ENCODE data around the gene RIMBP3C. TPM values are rescaled to one million over a fixed set of nuclear protein-coding genes. Genes with fewer than 3 reads are reported as not detected.
"Not testable (repeated sequence)": the region's sequence is repeated elsewhere in the genome, so short reads cannot be mapped to it uniquely, and the experiment has no call there.

RIMBP3C gene
- total RNA-seq, 1 experiment from 2014 or later = 1.9 TPM

DNA sequence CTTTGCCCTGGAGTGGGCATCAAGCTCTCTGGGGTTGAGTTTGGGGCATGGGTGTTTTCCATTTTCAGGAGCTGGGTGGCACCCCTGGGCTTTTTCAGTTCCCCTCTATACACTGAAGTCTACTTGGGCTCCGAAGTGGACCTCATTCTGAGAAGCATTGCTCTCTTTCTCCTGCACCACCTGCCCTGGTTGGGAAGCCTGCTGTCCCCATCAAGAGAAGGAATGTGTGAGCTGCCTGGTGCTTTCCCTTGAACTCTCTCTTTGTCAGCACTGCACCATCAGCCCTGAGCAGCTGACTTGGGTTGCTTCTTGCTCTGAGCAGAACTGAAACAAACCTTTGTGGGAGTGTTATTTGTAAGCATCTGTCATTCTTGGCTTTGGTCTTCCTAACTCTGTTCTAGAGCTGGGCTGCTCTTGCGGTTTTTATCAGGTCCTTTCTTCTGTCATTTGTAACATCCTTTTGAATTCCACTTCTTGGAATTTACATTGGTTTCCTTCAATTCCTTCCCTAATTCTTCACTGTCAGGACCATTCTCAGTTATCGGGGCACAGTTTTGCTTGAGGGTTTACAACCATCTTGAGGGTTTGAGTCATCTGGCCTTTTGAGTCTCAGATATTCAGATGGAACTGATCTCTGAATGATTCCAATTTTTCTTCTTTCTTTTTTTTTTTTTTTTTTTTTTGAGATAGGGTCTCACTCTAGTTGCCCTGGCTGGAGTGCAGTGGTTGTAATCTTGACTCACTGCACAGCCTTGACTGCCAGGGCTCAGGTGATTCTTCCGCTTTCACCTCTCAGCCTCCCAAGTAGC lies 36.7 kb upstream of the RIMBP3C start:
- intact Hi-C loops (cut with micrococcal nuclease; ENCODE audit: unreplicated experiment) = loop anchor here (5.0 kb wide), 1 partner anchor 39 kb away; no protein-coding TSS in a partner anchor

DNA sequence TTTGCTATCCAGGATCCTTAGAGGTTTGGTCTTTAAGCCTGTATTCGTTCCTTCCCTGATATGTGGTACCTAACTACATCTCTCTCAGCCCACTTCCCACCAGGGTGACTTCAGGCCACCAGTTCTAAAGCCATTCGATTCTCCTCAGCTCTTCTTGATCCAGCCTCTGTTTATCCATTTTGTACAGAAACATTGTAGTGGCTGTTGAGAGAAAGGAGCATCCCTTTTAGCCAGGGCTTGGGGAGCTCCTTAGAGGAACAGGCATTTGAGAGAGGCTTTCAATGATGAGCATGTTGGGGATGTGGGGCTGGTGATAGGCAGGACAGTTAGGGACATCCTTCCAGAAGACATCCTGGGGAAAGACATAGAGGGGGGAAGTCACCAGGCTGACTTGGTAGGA lies 34.1 kb upstream of the RIMBP3C start:
- Histone ChIP-seq H3K36me3 (ENCODE audit: insufficient read depth, low read length, poor library complexity, severe bottlenecking) (no peaks in the 10 kb centered on the region), H3K27me3 (replicated peaks; ENCODE audit: insufficient read depth, low read depth, low read length, poor library complexity) (no peaks in the 10 kb centered on the region), H3K4me3 (ENCODE audit: low read depth, low read length, poor library complexity, severe bottlenecking) (no peak overlapping the region), H3K4me1 (ENCODE audit: insufficient read depth, low read length, poor library complexity, severe bottlenecking) (peaks cover 6% of the 10 kb centered on the region), H3K27ac (ENCODE audit: low read depth, low read length, poor library complexity, severe bottlenecking) (no peak overlapping the region), H3K9me3 (ENCODE audit: low read depth, low read length, poor library complexity, severe bottlenecking) (no peaks in the 10 kb centered on the region)
- BruUV-seq (replicated peaks) = no TSS peak
- DNase-seq (ENCODE audit: low spot score) = no peak
- POLR2A ChIA-PET (ENCODE audit: low non-redundant PET) = no interaction called here
- intact Hi-C loops (cut with micrococcal nuclease; ENCODE audit: unreplicated experiment) = loop anchor here (5.0 kb wide), 1 partner anchor 42 kb away; no protein-coding TSS in a partner anchor
- no peak for TF ChIP-seq EZH2 (IDR thresholded peaks at IDR 0.05; ENCODE audit: borderline replicate concordance, low read depth, low read length, poor library complexity, severe bottlenecking)
- TF ChIP-seq, protein P1, sequence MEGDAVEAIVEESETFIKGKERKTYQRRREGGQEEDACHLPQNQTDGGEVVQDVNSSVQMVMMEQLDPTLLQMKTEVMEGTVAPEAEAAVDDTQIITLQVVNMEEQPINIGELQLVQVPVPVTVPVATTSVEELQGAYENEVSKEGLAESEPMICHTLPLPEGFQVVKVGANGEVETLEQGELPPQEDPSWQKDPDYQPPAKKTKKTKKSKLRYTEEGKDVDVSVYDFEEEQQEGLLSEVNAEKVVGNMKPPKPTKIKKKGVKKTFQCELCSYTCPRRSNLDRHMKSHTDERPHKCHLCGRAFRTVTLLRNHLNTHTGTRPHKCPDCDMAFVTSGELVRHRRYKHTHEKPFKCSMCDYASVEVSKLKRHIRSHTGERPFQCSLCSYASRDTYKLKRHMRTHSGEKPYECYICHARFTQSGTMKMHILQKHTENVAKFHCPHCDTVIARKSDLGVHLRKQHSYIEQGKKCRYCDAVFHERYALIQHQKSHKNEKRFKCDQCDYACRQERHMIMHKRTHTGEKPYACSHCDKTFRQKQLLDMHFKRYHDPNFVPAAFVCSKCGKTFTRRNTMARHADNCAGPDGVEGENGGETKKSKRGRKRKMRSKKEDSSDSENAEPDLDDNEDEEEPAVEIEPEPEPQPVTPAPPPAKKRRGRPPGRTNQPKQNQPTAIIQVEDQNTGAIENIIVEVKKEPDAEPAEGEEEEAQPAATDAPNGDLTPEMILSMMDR (conservative IDR thresholded peaks at IDR 0.05; ENCODE audit: low read depth, low read length) = no peak
- CTCF ChIA-PET = no interaction called here

More for the DNA sequence above, 36.7 kb upstream of the RIMBP3C start:
- Histone ChIP-seq H3K4me1 (ENCODE audit: insufficient read depth, low read length, poor library complexity, severe bottlenecking) (no peaks in the 10 kb centered on the region), H3K27me3 (replicated peaks; ENCODE audit: insufficient read depth, low read depth, low read length, poor library complexity) (no peaks in the 10 kb centered on the region), H3K27ac (ENCODE audit: low read depth, low read length, poor library complexity, severe bottlenecking) (no peak overlapping the region), H3K36me3 (ENCODE audit: insufficient read depth, low read length, poor library complexity, severe bottlenecking) (peaks cover 9% of the 10 kb centered on the region), H3K4me3 (ENCODE audit: low read depth, low read length, poor library complexity, severe bottlenecking) (no peak overlapping the region), H3K9me3 (ENCODE audit: low read depth, low read length, poor library complexity, severe bottlenecking) (no peaks in the 10 kb centered on the region)
- POLR2A ChIA-PET (ENCODE audit: low non-redundant PET) = no interaction called here
- no peak for TF ChIP-seq EZH2 (IDR thresholded peaks at IDR 0.05; ENCODE audit: borderline replicate concordance, low read depth, low read length, poor library complexity, severe bottlenecking)
- TF ChIP-seq, protein P1 (conservative IDR thresholded peaks at IDR 0.05; ENCODE audit: low read depth, low read length) = no peak
- no peak for DNase-seq (ENCODE audit: low spot score)
- no TSS peak for BruUV-seq (replicated peaks)
- CTCF ChIA-PET = no interaction called here

DNA sequence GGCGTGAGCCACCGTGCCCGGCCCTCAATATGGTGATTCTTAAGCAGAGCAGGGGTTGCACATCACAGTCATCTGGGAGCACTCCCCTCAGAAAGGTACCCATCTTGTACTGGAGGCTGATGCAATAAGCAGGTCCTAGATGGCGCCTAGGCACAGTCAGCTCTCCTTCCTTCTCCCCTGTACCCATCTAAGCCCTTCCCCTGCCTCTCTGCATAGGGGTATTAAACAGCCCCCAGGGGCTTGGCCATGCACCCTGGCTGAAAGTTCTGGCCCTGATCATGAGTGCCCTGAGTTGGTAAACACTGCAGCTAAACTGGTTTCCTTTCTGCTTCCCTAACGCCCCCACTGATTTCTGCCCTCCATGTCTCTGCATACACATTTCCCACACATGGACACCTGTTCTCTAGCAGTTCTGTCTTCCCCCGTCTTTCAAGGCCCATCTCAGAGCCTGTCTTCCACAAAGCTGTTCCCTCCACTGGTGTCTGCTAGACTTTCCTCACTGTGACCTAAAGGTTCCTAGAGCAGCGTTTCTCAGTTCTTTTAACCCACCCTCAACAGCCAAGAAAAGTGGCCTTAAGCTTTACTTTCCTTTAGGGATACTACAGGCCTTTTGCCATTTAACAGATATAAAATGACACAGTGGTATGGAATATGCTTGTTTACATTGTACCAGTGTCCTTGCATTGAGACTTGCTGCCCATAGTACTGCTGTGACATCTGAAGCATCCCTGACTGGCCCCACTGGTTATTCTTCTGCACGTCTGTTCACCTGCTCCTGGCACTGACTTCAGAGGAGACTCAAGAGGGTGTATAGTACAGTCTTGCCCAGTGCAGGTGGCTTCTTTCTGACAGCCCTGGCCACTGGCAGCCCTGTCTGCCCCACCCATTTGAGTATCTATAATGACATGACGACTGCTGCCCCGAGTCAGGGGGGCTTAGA lies 31.8 kb upstream of the RIMBP3C start:
- Histone ChIP-seq H3K27me3 (replicated peaks; ENCODE audit: insufficient read depth, low read depth, low read length, poor library complexity) (no peaks in the 10 kb centered on the region), H3K4me3 (ENCODE audit: low read depth, low read length, poor library complexity, severe bottlenecking) (no peak overlapping the region), H3K36me3 (ENCODE audit: insufficient read depth, low read length, poor library complexity, severe bottlenecking) (no peaks in the 10 kb centered on the region), H3K27ac (ENCODE audit: low read depth, low read length, poor library complexity, severe bottlenecking) (peak overlapping the region; percentile 54), H3K4me1 (ENCODE audit: insufficient read depth, low read length, poor library complexity, severe bottlenecking) (peaks cover 9% of the 10 kb centered on the region), H3K9me3 (ENCODE audit: low read depth, low read length, poor library complexity, severe bottlenecking) (no peaks in the 10 kb centered on the region)
- TF ChIP-seq EZH2 (IDR thresholded peaks at IDR 0.05; ENCODE audit: borderline replicate concordance, low read depth, low read length, poor library complexity, severe bottlenecking) = no peak
- TF ChIP-seq, protein P1 (conservative IDR thresholded peaks at IDR 0.05; ENCODE audit: low read depth, low read length) = no peak
- intact Hi-C loops (cut with micrococcal nuclease; ENCODE audit: unreplicated experiment) = loop anchor here (5.0 kb wide), 1 partner anchor 34 kb away; no protein-coding TSS in a partner anchor
- CTCF ChIA-PET = no interaction called here
- POLR2A ChIA-PET (ENCODE audit: low non-redundant PET) = no interaction called here
- DNase-seq (ENCODE audit: low spot score) = no peak
- BruUV-seq (replicated peaks) = no TSS peak

DNA sequence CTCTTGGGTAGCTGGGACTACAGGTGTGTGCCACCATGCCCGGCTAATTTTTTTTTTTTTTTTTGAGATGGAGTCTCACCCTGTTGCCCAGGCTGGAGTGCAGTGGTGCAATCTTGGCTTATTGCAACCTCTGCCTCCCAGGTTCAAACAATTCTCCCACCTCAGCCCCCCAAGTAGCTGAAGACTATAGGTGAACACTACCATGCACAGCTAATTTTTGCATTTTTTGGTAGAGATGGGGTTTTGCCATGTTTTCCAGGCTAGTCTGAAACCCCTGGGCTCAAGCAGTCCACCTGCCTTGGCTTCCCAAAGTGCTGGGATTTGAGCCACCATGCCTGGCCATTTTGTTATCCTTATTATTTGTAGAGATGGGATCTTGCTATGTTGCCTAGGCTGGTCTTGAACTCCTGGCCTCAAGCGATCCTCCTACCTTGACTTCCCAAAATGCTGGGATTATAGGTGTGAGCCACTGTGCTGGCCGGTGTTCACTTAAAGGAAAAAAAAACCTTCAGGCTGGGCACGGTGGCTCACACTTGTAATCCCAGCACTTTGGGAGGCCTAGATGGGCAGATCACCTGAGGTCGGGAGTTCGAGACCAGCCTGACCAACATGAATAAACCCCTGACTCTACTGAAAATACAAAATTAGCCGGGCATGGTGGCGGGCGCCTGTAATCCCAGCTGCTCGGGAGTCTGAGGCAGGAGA lies 29.9 kb upstream of the RIMBP3C start:
- CTCF ChIA-PET; DNase-seq (ENCODE audit: low spot score); H3K4me1 ChIP-seq (ENCODE audit: insufficient read depth, low read length, poor library complexity, severe bottlenecking); BruUV-seq (replicated peaks); H3K27me3 ChIP-seq (replicated peaks; ENCODE audit: insufficient read depth, low read depth, low read length, poor library complexity); H3K4me3 ChIP-seq (ENCODE audit: low read depth, low read length, poor library complexity, severe bottlenecking); H3K9me3 ChIP-seq (ENCODE audit: low read depth, low read length, poor library complexity, severe bottlenecking); H3K27ac ChIP-seq (ENCODE audit: low read depth, low read length, poor library complexity, severe bottlenecking); POLR2A ChIA-PET (ENCODE audit: low non-redundant PET); H3K36me3 ChIP-seq (ENCODE audit: insufficient read depth, low read length, poor library complexity, severe bottlenecking): not testable (repeated sequence)
- intact Hi-C loops (cut with micrococcal nuclease; ENCODE audit: unreplicated experiment) = loop anchor here (5.0 kb wide), 1 partner anchor 36 kb away; no protein-coding TSS in a partner anchor
